GM12865 (cell line): ENCODE data around the gene ZNF236.
"Not testable (repeated sequence)": the region's sequence is repeated elsewhere in the genome, so short reads cannot be mapped to it uniquely, and the experiment has no call there.

Source experiments
- DNase-seq: peaks from one replicate; pipeline ENCODE4 v3.0.0; 2010; ENCODE audit warnings: low read depth
- H3K4me3 ChIP-seq: 2 replicates; pipeline ENCODE4 v1.5.1; 2011; ENCODE audit warnings: mild to moderate bottlenecking, low read depth, low read length, control low read depth
- CTCF ChIP-seq: IDR thresholded peaks from 2 replicates; pipeline ENCODE4 v1.5.1; 2011; ENCODE audit warnings: low read length, control low read depth, low read depth, inconsistent platforms; ENCODE audit not compliant: insufficient read depth; ENCODE audit errors: missing control alignments

The ZNF236 gene

GRCh38 chr18:77015771-77016710, 193.7 kb downstream of the ZNF236 start:
- TF ChIP-seq CTCF = no peak
- no peak for DNase-seq
- H3K4me3 ChIP-seq = no peak overlapping the region

GRCh38 chr18:77016936-77017335, 194.6 kb downstream of the ZNF236 start:
- no peak overlapping the region for H3K4me3 ChIP-seq
- DNase-seq = no peak
- no peak for TF ChIP-seq CTCF

GRCh38 chr18:77017355-77017754, 195.0 kb downstream of the ZNF236 start:
- TF ChIP-seq CTCF = no peak
- no peak overlapping the region for H3K4me3 ChIP-seq
- DNase-seq = no peak

- DNase-seq, H3K4me3 ChIP-seq: not testable (repeated sequence)
These were observed 196.3 kb downstream of the ZNF236 start for GRCh38 chr18:77018650-77019049.

GRCh38 chr18:77019641-77020040, 197.3 kb downstream of the ZNF236 start:
- no peak for TF ChIP-seq CTCF
- H3K4me3 ChIP-seq = no peak overlapping the region
- no peak for DNase-seq
